GM19238 (cell line): ENCODE results near the gene CDK14.
A peak's percentile ranks its signal among the peaks of the same experiment; 100 is the strongest.
"Not testable (repeated sequence)": the region's sequence is repeated elsewhere in the genome, so short reads cannot be mapped to it uniquely, and the experiment has no call there.

Experiments used
- DNase-seq: peaks from one replicate; pipeline ENCODE4 v3.0.0; 2011; ENCODE audit warnings: low spot score; ENCODE audit not compliant: insufficient read length

Gene CDK14

DNA sequence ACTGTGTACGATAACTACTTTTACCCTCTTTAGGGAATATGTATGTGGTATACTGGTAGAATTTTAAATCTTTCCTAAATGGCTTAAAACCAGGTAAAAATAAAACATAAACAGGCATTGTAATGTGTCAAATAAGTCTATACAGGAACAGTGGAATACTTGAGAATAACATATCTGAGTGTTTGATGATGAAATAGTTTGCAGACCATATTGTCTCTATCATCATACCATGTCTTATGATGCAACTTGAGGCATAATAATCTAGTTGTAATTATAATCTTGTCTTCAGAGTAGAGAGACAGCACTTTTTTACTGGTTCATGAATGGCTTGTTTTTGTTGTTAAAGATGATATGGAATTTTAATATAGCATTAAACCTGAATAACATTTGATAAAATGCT lies 293.5 kb downstream of the CDK14 start:
- DNase-seq = no peak

DNA sequence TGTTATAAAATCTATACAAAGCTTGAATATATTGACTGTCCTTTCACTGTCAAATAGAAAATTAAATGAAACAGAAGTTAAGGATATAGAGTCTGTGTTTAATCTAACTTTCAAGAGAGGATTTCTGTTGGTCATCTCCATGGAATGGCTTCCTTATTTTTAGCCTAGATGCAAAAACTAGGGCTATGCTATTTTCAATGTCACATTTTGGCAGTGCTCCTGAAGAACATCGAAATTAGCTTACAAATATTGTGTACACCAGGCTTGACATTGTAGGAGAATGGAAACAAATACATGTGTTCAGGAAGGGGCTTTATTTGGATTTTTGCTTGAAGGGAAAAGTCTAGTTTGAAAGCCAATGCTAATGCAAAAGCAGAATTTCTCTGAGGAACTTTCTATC lies 295.4 kb downstream of the CDK14 start:
- no peak for DNase-seq

DNA sequence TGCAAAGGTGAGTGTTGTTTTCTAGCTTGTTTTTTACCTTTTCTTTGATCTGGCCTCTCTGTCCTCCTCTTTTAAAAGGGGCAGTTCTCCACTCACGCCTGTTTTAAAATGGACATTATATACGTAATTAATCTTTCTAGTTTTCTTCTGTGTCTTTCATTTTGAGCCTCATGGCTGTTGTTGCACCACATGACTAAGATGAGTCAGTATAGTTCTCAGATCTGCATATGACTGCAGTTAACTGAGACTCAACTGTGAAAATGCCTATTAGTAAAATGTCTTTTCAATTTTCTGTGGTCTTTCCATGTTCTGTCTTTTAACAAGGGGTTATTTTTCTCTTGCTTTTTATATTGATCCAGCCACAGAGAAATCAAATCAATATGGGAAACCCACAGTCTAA lies 296.1 kb downstream of the CDK14 start:
- DNase-seq = no peak

DNA sequence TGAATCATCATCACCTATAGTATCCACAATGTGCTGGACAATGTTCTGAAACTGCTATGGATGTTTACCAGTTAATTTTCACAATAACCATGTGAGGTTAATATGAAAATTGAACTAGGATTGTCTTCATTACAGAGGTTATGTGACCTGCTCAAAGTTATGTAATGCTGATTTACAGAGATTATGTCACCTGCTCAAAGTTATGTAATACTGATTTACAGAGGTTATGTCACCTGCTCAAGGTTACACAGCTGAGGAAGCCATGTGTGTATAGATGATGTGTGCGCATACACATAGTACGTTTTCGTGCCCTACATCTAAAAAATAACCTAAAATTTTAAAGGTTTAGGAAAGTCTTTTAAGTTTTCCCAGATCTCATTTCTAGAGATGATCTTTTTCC lies 298.0 kb downstream of the CDK14 start:
- no peak for DNase-seq

DNA sequence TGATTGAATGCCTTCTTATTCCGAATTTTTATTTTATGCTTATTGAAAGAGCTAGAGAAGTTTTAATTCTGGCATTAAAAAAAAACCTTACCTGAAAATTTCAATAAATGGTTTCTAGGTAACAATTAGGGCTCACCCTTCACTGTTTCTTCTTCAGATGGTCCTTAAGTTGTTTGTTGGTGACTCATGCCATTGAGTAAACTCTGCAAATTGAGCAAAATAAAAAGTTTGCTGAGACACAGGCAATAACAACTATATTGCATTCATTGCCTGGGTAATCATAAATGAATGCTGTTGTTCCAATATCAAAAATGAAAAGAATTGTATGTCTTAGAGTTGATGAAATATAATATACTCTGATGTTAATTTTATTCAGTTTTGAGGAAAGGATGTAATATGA lies 300.3 kb downstream of the CDK14 start:
- DNase-seq = no peak

DNA sequence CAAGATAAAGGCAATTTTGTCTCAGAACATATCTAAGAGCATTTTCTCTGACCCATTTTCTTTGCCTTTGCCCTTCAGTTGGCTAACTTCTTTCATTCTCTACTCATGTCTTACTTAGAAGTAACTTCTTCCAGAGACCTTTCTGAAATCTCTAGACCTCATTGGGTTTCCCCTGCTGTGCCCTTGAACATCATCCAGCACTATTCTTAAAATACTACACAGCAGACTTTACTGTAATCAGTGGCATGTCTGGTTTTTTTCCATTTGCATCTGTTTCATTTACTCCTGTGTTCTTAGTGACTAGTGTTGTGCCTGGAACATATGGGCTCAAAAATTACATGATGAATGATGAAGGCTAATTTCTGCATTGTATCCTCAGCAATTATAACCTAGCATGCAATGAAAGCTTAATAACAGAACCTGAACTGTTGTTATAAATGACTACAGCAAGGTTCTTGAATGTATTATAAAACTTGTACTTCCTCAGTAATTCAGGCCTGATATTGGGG lies 301.9 kb downstream of the CDK14 start:
- DNase-seq = no peak

DNA sequence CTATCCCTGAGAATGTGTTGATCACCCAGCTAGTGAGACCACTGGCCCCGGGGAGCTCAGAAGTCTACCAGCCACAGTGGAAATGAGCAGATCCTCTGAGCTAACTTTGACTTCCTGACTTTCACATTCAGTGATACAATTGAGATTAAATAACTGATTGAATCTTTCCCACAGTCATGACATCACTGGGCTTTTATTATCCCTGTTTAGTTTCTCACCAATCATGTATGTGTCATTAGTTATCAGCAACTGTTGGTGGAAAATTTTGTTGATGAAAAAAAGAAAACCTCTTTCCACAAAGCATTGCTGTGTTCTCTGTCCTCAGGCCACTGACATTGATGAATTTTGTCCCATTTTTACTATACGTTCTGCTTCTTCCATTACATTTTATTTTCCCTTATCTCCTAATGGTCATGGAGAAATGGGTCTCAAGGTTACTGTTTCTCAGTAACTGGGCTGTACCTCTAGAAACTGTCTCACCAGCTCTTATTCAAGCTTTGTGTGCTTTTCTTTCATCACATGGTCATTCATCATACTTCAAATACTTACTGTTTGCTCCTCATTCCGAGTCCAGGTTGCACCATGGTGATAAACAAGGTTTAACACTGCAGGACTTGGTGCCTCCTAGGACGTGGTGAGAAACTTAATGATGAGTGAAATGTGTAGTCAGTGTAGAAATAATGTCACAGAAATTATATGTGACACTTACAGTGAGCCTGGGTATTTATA lies 304.7 kb downstream of the CDK14 start:
- DNase-seq = no peak

DNA sequence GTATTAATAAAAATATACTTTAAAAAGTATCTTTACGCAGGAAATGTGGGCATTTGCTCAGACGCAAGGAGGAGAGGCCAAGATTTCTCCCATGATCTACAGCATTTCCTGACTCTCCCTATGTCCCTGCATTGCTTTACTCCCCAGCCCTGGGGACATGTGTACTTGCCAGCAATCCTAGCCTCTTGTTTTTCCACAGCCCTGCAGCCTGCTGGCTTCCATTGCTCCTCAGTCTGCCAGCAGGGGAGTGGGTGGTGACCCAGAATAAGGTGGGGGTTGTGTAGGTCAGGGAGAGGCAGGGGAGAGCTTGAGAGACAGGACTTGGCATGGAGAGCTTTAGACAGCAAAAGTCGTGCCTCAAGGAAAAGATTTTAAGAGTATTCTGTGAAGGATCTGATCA lies 307.7 kb downstream of the CDK14 start:
- DNase-seq = no peak

DNA sequence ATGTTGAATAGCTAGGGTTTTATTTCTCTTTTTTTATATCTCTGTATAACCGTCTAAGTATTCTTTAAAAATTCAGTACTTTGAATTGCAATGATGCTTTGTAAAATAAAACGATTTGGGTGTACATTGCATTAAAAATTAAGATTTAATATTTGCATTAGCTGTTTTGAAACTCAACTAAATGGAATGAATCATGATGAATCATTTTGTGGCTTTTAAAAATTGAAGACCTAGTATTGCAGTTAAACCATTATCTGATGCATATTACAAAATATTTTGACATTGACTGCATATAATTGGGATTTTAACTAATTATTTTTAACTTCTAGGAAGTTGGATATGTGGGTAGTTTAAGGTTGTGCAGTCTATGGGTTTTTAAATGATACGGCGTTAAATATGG lies 314.0 kb downstream of the CDK14 start:
- no peak for DNase-seq

DNA sequence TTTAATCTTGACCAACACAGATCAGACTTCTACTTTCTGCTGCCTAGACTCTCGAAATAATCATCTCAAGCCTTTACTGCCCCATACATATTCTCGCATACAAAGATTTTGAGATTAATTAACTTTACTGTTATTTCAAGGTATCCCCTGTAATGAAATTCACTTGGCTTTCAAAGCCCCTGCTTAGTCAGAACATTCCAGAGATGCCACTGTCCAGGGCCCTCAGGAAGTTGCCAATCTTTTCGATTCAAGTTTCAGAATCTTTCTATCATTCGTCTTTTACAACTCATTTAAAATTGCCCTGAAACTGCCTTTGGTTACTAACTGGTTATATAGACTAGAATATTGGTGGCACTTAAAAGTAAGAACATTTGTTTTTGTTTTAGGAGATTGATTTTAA lies 320.2 kb downstream of the CDK14 start:
- no peak for DNase-seq

DNA sequence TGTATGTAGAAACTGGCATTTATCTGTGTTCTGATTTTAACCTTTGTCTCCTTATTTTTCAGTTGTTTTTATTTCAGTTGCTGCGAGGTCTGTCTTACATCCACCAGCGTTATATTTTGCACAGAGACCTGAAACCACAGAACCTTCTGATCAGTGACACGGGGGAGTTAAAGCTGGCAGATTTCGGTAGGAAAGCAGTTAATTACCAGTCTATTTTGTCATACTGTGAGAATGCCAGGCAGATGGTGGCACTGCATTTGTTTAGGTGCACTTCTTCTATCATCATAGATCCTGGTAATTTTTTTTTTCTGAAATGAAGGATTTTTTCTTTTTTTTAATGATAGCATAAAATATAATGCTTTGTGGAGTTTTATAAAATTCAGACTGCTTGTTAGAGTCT lies 321.4 kb downstream of the CDK14 start:
- DNase-seq = no peak

DNA sequence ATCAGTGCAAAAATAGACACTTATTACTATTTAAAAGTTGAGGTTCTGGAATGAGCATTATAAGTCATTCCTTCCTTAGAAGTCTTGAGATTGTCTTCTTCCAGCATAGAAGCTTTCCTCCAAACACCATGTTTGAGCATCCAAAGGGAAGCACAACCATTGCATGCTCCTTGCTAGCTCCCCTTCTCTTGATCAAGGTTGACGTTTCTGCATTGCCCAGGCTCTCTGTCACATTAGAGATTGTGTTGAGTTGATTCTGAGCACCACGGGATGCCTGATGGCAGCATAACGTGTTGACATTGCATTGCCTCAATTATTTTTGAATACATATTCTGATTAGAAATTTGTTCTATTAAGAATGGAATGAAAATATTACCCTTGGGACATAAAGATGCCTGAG lies 322.2 kb downstream of the CDK14 start:
- DNase-seq = no peak

DNA sequence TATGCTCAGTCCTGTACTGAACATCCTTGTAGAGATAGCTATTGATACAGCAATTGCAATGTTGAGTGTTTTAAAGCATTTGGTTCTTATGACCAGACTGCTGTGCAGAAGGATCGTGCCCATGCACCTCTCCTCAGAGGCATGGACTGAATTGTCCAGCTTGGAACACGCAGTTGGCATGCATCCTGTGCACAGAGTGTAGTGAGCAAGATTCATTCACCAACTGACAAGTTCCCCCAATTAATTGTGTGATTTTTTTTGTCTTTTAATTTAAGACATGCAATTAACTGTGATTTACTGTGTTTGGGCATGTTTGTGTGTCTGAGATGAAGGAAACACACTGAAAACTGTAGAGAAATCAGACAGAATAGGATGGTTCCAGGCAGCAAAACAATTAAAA lies 323.7 kb downstream of the CDK14 start:
- DNase-seq = no peak

DNA sequence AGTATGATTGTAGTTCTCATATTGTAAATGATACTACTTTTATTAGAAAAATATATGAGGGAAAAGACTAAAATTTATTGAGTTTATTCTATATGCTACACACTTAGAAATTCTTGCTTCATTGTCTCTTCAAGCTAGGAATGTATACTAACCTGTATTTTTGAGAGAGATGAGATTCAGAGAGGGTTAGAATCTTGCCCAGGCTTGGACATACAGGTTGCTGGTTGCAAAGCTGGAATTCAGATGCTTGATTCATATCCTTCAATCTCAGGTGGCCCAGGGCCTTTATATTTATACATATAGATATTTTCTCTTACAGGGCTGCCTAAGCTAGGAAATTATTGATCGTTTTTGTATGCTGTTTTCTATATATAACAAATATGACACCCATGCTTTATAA lies 324.2 kb downstream of the CDK14 start:
- DNase-seq = no peak

DNA sequence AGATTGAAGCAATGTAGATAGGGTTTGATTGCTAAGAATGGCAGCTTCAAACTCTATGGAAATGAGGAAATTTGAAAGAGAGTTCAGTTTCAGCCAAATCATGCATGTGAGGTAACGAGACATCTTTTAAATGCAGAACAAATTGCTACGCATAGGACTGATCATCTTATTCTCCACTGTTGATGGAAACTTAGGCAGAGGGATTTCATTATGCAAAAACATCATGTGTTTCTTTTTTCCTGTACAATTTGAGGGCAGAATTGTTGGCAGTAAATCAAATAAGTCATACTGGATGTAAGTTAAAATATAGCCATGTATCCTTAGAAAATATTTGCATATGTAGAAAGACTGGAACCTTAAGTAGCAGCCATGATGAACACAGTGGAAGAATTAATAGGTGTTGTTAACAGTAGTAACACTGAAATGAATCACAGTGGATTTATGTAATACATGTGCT lies 327.4 kb downstream of the CDK14 start:
- DNase-seq = no peak

DNA sequence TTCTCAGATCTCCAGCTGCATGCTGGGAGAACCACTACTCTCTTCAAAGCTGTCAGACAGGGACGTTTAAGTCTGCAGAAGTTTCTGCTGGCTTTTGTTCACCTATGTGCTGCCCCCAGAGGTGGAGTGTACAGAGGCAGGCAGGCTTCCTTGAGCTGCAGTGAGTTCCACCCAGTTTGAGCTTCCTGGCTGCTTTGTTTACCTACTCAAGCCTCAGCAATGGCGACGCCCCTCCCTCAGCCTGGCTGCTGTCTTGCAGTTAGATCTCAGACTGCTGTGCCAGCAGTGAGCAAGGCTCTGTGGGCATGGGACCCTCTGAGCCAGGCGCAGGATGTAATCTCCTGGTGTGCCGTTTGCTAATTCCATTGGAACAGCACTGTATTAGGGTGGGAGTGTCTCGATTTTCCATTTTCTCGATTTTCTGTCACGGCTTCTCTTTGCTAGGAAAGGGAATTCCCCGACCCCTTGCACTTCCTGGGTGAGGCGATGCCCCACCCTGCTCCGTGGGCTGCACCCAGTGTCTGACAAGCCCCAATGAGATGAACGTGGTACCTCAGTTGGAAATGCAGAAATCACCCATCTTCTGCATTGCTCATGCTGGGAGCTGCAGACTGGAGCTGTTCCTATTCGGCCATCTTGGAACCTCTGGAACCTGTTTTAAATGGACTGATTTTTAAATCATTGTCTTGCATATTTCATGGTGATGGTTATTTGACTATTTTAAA lies 332.7 kb downstream of the CDK14 start:
- not testable (repeated sequence) for DNase-seq

DNA sequence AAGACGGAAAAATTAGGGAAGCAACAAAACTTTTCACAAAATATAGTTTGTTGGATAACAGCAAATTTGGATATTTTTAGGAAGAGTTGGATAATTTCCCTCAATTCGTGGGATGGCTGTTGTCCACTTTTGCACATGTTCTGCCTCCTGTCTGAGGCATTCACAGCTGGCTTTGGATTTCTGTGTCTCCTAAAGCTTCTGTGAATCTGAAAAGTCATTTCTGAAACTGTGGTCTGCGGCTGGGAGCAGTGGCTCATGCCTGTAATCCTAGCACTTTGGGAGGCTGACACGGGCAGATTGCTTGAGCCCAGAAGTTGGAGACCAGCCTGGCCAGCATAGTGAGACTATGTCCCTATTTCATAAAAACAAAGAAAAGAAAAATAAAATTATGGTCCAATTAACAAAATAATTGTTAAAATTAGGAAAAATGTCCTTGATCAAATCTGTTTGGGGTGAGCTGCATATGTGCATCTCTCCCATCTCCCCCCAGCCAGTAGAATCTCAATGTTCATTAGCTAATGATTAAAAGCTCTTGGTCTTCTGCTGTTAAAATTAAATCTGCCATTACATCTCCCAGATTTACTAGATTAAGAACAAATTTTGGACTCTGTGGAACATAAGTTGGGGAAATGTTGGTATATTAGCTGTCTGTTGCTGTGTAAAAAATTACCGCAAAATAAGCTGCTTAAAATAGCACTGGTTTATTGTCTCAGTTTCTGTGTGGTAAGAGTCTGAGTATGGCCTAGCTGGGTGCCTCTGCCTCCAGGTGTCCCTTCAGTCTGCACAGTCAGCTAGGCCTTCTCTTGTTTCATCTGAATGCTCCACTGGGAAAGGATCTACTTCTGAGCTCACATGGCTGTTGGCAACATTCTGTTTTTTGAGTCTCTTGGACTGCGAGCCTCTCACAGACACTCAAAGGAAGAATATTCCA lies 336.1 kb downstream of the CDK14 start:
- DNase-seq = peak; percentile 51

DNA sequence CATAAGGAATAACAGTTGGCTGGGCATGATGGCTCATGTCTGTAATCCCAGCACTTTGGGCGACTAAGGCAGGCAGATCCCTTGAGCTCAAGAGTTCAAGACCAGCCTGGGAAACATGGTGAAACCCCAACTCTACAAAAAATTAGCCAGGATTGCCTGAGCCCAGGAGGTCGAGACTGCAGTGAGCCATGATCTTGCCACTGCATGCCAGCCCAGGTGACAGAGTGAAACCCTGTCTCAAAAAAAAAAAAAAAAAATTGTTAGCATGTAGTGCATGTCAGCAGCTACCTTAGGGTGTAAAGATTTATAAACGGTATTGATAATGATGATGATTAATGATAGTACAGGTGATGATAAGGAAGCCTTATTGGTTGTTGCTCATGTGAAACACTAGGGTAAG lies 336.9 kb downstream of the CDK14 start:
- DNase-seq = no peak

DNA sequence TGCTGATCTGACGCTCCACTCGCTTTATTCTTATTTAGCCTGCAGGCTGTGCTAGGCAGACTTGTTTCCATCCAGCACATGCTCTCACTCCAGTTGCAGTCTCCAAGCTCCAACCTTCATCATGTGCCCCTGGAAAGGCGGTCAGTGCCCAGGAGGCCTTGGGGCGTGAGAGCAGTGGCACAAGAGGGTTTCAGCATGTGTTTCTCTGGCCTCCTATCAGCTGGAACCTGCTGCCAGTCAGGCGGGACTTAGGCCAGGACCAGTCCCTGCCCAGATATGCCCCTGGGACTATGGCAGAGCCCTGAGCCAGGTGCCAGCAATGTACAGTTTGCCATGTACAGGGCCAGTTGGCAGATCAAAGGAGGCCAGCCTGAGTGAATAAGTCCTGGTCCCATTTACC lies 337.9 kb downstream of the CDK14 start:
- no peak for DNase-seq

DNA sequence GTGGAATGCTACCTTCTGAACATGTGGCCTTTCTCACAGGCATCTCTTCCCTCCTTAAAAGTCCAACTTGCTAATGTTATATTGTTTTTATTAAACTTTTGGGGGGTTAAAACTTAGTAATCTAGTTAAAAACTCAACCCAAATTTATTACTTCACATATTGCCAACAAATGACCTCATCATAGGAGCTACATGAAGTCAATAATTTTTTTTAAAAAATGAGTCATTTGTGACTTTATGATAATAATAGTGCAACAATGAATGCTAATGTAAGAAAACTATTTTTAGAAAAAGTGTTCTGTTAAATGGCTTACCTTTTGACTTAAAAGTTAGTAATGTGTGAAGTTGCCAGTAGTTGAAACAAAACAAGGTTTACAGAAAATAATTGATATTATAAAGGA lies 342.2 kb downstream of the CDK14 start:
- no peak for DNase-seq

DNA sequence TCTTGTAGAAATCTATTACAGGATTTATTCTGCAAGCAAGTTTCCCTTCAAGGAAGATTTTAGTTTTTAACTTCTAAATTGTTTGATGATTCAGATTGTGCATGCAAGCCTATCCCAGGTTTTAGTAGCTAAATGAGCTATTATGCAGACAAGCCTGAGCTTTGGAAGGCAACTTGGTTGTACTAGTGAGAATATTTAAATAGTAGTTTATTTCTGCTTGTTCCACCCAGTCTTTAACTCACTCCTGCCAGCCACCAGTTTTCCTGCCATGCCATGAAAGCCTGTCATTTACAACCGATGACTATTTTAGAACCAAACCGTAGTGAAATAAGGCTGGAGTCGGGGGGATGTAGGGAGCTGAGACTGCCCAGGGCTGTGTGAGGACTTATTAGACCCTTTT lies 343.5 kb downstream of the CDK14 start:
- DNase-seq = no peak

DNA sequence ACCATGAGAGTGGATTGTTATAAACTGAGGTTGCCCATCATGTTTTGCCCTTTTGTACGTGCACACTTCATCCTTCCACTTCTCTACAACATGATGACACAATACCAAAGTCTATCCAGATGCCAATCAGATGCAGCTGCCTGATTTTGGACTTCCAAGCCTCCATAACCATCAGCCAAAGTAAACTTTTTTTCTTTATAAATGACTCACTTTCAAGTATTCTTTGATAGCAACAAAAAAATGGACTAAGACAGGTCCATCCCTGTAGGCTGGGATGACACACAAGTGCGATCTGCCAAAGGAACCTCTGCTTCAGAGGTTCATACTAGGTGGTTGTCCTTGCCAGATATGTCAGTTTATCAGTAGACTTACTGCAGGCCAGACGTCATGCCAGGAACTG lies 347.9 kb downstream of the CDK14 start:
- no peak for DNase-seq
